HG02852 (cell line): ENCODE measurements around the gene SLC39A8.
"Not testable (repeated sequence)": the region's sequence is repeated elsewhere in the genome, so short reads cannot be mapped to it uniquely, and the experiment has no call there.

Experiments
- ATAC-seq: cut with Tn5 transposase; IDR thresholded peaks from one replicate; pipeline ENCODE4 v1.9.1; 2021; ENCODE audit warnings: mild to moderate bottlenecking, moderate library complexity; ENCODE audit not compliant: unreplicated experiment

The SLC39A8 gene

GRCh38 chr4:102344954-102345794 lies at the start of gene SLC39A8:
Gene SLC39A8 (minus strand): TSS chr4:102345482. CDS start chr4:102344662, 820 bp downstream.
- peak; percentile 82 for ATAC-seq

DNA sequence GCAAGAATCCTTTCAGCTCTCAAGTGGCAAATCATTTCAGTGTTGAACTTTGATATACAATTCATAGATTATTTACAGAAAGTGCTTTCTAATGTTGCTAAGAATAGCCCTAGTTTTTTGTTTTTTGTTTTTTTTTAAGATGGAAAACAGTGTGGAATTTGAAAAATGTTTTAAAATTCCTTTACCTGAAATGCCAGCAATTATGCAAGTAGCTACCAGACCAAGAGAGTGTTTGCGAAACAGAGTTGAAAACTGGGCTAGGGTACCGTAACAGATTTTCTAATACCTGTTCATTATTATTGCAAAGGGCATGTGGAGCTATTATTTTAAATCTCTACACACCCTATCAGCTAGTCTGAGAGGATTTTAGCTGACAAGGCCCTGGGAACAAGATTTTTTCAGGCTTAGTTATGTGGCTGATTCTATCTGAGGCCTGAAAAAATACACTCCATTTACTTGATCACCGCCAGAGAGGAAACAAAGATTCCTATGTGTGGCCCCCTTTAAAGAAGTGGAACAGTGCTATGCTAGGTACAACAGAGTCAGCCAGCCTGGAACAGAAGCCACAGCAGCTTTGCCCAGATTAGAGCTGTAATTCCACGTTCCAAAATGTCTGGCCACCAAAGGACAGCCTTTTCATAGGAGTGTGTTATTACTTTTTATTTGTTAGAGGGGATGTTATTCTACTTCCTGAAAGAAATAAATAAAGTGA lies 46.9 kb upstream of the SLC39A8 start:
- ATAC-seq, result no peak

DNA sequence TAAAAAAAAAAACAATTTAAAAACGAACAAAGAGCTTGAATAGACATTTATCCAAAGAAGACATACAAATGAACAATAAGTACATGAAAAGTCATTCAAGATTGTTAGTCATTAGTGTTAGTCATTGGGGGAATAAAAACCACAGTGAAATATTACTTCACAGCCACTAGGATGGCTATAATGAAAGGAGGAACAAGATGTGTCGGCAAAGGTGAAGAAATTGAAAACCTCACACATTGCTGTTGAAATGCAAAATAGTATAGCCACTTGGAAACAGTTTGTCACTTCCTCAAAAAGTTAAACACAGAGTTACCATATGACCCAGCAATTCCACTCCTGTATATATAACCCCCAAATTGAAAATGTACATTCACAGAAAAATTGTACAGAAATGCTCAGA lies 45.2 kb upstream of the SLC39A8 start:
- ATAC-seq, result peak; percentile 81

GRCh38 chr4:102388611-102389010 lies 43.3 kb upstream of the SLC39A8 start:
- no peak for ATAC-seq

GRCh38 chr4:102387552-102388150 lies 42.4 kb upstream of the SLC39A8 start:
- no peak for ATAC-seq

- no peak for ATAC-seq
Measured at GRCh38 chr4:102386966-102387365, 41.7 kb upstream of the SLC39A8 start.

GRCh38 chr4:102380253-102380652 lies 35.0 kb upstream of the SLC39A8 start:
- ATAC-seq, result not testable (repeated sequence)

DNA sequence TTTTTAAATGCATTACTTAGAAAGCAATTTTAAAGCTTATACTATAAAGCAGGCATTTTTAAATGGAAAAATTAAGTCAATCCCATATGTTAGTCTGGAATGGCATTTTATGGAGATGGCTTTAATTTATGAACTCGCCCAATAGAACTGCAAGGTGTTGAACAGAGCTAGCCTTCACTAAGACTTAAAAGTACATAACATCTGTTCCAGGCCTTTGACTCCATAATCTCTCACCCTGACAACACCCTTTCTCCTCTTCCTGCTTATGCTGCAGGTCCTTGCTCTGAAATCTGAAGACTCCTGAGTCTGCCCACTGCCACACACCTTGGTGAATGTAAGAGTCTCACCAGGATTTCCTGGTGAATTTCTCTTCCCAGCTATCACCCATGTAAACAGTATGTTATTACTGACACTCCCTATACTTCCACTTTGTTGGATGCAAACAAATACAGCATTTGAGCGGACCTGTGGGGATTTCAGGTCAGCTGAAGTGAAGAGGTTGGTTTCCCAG lies 17.7 kb upstream of the SLC39A8 start:
- ATAC-seq, result no peak

DNA sequence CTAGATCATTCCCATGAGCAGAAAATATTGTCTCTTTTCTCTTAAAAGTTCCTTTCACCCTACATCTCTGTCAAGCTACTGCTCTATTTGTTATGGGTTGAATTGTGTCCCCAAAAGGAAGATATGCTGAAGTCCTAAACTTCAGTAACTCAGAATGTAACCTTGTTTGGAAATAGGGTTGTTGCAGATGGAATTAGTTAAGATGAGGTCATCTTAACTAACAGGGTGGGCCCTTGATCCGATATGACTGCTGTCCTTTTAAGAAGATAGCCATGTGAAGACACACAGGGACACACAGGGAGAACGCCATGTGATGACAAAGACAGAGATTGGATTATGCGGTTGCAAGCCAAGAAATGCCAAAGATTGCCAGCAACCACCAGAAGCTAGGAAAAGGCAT lies 12.8 kb upstream of the SLC39A8 start:
- no peak for ATAC-seq

- ATAC-seq, result not testable (repeated sequence)
Measured at GRCh38 chr4:102357637-102358036, 12.4 kb upstream of the SLC39A8 start.

DNA sequence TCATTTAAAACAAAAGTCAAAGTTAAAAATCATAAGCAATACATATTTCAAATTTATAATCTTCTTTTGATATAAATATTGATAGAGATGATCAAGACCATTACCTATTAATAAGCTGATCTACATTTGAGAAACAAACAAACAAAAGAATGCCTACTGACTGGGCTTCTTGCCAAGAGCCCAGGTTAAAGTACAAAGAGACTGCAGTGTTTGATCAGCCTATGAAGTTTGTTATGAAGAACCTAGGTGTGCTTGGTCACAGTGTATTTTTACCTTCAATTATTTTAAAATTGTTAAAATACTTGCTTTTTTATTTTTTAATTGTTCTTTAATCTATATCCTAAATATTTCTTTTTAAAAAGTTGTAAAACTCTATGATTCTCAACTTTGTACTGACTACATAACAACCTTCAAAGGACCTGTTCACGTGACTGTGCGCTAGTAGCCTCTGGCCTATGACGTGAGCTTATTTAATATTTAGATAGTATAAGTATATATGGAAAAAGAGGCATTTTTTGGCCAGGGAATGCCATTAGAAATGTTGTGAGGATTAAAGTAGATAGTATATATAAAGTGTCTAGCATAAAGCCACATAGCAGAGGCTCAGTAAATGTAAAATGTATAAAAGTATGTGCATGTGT lies 11.4 kb upstream of the SLC39A8 start:
- no peak for ATAC-seq

DNA sequence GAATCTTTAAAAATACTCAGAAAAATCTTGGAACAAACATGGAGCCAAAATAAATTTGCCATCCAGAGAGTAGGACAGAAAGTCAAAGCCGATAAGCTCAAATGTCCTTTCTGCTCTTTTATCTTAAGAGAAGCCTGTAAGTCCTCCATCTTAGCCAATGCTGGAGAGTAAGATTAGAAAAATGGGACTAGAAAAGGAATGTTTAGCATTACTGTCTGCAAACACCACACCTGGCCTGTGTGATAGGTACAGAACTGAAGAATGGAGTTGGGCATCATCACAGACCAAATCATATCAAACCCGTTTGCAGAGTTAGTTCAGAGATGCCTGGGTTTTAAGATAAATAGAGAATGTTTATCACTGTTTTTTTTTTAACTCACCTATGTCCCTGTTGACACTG lies 10.5 kb upstream of the SLC39A8 start:
- ATAC-seq, result no peak

DNA sequence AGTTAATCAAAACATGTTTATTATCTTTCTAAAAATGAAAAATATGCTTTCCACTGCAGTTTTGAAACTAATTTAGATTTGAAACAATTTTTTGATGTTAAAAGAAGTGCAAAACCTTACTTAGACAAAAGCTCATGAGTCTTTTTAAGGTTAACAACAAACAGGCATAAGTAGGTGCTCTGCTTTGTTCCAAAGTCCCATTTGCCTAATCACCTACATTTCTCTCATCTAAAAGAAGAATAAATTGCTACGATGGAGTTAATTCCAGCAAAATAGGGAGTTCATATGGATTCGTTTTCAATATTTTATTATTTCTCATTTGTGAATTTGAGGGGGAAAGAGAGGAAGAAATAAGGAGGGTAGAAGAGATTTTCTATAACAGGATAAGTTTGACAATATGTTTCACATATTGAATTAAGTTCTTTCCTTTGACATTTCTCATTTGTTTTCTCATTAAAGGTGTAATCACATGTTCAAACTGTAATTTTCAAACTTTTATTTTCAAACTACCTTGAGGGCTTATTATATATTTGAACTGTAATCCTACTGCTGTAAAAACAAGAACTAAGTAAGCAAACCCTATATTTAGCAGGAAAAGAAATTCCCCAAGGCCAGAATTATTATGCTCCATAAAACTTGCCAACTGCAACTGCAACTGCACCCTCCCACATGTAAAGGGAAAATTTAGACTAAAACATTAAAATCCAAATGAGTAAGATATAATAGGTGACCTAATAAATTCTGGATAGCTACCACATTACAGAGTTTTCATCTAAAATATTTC lies 9.6 kb upstream of the SLC39A8 start:
- no peak for ATAC-seq

- no peak for ATAC-seq
Measured at GRCh38 chr4:102352781-102353180, 7.5 kb upstream of the SLC39A8 start.

DNA sequence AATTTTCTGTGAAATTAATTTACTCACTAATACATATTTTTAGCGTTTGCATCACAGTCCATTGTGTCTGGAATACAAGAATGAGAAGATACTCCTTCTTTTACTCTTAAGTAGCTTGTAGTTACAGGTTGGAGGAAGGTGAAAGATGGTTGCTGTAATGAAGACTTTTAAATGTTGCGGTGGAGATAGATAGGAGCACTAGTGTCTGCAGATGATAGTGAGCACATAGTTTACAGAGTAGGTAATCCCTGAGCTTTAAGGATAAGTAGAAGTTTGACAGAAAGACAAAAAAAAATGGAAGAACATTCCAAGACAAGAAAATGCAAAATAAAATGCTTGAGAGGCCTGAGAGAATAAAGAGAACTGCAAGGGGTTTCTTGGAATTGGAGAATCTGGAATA lies 5.4 kb upstream of the SLC39A8 start:
- ATAC-seq, result no peak

- ATAC-seq, result no peak
Measured at GRCh38 chr4:102348701-102349100, 3.4 kb upstream of the SLC39A8 start.

DNA sequence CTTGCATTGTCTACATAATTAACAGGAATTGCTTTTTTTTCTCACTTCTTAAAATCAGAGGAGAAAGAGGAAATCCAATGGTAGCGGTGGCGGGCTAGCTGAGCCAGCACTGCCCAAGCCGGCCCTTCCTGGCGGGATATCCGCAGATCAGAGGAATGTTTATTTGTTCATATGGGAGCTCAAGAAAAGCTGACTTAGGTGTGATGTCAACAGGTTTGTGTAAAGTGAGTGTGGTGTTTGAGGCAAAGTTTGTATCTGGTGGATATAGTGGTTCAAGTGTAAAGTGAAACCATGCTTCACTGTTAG lies 466 bp upstream of the SLC39A8 start:
- no peak for ATAC-seq

DNA sequence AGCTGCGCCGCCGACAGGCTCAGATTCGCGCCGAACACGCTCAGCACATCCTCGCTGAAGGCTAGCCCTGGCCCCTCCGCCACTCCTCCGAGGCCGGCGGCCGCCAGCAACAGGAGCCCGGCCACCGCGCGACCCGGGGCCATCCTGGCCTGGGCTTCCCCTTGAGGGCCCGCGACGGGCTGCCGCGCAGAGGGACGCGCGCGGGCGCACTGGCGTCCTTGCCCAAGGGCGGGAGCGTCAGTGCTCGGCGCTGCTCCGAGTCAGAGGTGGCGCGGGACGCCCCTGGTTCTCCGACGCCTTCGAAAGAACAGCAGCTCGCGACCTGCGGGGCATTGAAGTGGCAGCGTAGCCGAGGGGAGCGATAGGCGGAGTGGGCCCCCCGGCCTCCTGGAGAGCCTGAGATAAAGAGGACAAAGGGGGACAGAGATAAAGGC lies 745 bp downstream of the SLC39A8 start:
- ATAC-seq, result peak; percentile 46

DNA sequence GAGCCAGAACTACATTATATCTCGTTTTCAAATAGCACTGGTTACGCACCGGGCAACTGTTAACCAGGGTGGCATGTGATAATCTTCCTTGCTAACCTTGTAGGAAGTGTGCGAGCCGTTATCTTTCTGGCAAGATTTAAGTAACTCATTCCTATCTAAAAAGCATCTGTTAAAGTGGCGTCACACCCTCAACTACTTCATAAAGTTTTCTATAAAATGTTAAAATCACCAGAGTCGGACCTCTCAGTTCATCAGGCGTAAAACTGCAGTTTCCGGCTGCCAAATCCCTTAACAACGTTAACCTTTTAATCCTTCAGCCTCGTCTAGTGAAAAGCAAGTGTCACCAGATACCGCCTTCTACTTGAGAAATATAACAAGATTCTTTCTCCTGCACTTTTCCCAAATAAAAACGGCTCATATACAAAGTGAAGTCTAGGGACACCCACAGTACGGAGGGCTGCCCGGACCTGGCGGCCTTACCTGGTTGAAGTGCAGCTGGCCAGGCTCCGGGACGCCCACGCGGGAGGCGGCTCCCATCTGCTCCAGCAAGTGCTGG lies 1.2 kb downstream of the SLC39A8 start:
- ATAC-seq, result peak; percentile 37

DNA sequence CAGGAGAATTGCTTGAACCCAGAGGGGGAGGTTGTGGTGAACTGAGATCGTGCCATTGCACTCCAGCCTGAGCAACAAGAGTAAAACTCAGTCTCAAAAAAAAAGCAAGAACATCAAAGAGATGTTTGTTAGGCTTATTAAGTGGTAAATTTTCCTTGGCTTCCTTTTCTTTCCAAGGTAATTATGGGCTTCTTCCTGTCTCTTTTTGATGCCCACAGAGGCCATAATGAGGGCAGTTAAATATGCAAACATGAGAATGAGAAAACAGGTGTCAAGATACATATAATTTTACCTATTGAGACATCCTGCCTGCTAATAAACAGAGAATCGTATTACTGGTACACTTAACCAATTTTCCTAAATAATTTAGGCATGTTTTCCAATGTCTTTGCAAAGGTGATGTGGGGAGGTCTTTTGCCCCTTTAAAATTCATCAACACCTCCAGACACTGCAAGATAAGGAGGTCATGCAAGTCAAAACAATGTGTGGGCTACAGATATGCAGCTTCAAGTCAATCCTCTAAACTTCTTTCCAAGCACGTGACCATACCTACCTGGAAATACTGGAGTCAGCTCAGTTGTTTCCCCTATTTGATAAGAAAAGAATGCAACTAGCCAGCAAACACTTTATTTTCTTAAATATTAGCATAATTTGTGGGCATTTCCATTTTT lies 2.7 kb downstream of the SLC39A8 start:
- no peak for ATAC-seq
